HG03135 (cell line): ENCODE results near the gene MMP15.
"Not testable (repeated sequence)": the region's sequence is repeated elsewhere in the genome, so short reads cannot be mapped to it uniquely, and the experiment has no call there.

Source experiments
- ATAC-seq: cut with Tn5 transposase; IDR thresholded peaks from one replicate; pipeline ENCODE4 v1.9.1; 2021; ENCODE audit warnings: mild to moderate bottlenecking, moderate library complexity; ENCODE audit not compliant: unreplicated experiment

MMP15 gene

DNA sequence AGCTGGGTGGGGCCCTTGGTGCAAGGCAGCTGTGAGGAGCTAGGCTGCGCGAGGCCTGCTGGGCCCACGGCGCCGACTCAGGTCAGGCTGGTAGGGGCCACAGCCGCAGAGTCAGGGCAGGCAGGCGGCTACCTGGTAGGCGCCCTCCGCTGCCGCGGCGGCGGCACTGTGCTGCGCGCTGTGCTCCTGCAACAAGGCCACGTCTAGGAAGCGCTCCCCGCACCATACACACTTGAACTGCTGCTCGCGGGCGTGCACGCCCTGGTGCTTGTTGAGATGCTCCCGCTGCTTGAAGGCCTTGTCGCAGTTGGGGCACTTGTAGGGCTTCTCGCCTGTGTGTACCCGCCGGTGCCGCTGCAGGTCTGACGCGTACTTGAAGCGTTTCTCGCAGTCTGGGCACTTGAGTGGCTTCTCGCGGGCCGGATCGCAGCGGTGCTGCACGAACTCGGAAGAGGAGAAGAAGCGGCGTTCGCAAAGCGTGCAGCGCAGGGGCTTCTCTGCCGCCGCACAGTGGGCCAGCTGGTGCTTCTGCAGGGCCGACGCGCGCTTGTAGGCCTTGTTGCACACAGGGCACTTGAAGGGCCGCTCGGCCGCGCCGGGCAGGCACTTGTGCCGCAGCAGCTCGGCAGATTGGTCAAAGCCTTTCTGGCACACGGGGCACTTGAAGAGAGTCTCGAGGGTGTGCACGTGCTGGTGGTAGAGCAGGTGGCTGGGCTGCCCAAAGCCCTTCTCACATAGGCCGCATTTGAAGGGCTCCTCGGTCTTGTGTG lies 29.0 kb upstream of the MMP15 start:
- ATAC-seq: no peak

- ATAC-seq: no peak
Observed at GRCh38 chr16:57997176-57997527, 28.4 kb upstream of the MMP15 start.

- no peak for ATAC-seq
Observed at GRCh38 chr16:57997528-57998265, 27.9 kb upstream of the MMP15 start.

- no peak for ATAC-seq
Observed at GRCh38 chr16:57998486-57998885, 27.1 kb upstream of the MMP15 start.

- ATAC-seq: no peak
Observed at GRCh38 chr16:57998992-57999365, 26.6 kb upstream of the MMP15 start.

GRCh38 chr16:57999366-57999970 lies 26.1 kb upstream of the MMP15 start:
- ATAC-seq: no peak

DNA sequence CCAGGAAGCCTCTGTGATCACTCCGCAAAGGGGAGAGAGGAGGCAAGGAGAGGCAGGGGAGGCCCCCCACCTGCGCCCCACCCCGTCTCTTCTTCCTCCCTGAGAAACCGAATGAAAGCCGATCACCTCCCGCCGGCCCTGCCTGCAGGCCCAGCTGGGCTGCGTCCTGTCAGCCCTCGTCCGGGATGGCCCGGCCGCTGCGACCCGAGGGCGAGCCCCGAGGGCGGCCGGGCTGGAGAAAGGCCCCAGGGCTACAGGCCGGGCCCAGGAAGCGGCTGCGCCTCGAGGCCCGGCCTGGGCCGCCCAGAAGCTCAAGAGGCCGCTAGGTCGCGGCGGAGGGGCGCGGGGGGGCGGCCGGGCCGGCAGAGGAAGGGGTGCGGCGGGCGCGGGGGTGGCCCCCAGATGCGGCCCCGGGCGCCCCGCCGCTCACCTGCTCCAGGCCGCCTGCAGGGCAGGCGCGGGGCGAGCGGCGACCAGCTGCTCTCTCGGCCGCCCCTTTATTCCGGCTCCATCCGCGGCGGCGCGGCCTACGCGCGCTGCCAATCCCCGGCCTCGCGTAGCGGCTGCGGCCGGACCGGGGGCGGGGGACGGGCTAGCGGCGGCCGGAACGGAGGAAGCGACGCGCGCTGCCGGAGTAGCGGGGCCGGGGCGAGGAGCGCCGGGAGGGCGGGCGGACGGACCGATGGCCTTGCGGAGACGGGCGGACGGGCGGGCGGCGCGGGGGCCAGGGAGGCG lies 25.4 kb upstream of the MMP15 start, which contains the start of gene ZNF319:
Gene ZNF319, minus strand, starts transcription at position 702 of the 735 bp plus-strand sequence. CDS start 2,407 bp downstream, outside the sequence.
- peak; percentile 25 for ATAC-seq

GRCh38 chr16:58000706-58001676 lies 24.6 kb upstream of the MMP15 start, which contains the start of gene USB1:
Gene USB1, plus strand, starts transcription at chr16:58001407. Its CDS starts 77 bp downstream, at chr16:58001484.
- ATAC-seq: peak; percentile 81

GRCh38 chr16:58001781-58002415 lies 23.7 kb upstream of the MMP15 start:
- no peak for ATAC-seq

DNA sequence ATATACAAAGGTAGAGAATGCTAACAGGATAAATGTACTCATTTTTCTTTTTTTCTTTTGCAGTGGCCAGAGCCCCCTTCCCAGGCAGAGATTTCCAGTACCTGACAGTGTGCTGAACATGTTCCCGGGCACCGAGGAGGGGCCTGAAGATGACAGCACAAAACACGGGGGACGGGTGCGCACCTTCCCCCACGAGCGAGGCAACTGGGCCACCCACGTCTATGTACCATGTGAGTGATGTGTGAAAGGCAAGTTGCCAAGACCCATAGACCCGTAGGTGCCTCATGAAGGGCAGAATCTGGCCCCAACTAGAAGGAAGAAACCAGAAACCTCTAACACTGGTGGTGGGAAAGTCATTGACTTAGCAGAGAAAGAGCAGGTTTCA lies 23.1 kb upstream of the MMP15 start:
- no peak for ATAC-seq

GRCh38 chr16:58002936-58003335 lies 22.6 kb upstream of the MMP15 start:
- no peak for ATAC-seq

- ATAC-seq: not testable (repeated sequence)
Observed at GRCh38 chr16:58004736-58005135, 20.8 kb upstream of the MMP15 start.

DNA sequence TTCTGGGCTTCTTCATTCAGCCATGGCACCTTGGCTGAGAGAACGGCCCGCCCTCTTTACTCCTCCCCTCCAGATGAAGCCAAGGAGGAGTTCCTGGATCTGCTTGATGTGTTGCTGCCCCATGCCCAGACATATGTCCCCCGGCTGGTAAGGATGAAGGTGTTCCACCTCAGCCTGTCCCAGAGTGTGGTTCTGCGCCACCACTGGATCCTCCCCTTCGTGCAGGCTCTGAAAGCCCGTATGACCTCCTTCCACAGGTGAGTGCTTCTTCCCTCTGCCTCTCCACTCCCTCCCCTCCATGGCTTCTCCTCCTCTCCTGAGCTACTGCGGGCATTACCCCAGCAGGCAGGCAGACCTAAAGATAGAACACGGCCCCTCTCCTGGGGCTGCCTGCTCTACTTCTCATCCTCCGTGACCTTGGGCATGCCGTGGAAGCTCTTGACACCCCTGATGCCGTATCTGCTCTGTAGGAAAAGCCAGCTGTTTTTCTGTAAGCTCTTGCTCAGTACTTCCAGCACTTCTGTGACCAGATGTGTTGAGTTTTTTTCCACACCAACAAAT lies 15.6 kb upstream of the MMP15 start:
- no peak for ATAC-seq

- no peak for ATAC-seq
Observed at GRCh38 chr16:58010886-58011285, 14.7 kb upstream of the MMP15 start.

DNA sequence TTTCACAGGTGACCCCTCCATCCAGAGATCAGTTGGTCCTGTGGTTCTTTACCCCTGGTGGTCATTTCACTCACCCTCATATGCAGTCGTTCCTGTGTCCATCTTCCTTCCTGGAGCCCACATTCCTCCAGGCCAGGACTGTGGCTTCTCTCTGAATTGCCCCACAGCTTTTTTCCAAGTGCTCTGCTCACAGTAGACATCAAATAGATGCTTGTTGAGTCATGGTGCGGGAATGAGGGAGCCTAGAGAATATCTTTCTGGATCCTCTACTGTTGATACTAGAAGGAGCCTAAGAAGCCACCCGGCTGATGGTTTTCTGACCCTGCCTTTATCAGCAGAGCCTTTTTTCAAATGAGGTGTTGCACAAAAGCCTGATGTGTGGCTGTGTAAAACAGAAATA lies 13.9 kb upstream of the MMP15 start:
- ATAC-seq: no peak

DNA sequence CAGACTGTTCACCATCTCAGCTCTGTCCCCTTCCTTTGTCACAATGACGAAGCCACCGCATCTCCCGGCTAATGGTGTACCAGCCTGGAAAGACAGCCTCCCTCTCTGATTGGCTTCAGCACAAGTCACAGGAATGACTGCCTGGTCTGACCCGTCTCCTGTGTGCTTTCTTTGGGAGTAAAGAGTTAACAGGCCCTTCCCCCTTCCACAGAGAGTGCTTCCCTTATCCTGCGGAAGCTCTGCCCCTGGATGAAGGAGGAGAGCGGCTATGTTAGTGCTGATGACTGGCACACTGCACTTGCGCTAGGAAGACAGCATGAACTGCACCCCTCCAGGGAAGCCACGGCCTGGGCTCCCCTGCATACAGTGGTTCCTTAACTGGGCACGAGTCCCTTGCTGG lies 13.1 kb upstream of the MMP15 start:
- ATAC-seq: no peak

DNA sequence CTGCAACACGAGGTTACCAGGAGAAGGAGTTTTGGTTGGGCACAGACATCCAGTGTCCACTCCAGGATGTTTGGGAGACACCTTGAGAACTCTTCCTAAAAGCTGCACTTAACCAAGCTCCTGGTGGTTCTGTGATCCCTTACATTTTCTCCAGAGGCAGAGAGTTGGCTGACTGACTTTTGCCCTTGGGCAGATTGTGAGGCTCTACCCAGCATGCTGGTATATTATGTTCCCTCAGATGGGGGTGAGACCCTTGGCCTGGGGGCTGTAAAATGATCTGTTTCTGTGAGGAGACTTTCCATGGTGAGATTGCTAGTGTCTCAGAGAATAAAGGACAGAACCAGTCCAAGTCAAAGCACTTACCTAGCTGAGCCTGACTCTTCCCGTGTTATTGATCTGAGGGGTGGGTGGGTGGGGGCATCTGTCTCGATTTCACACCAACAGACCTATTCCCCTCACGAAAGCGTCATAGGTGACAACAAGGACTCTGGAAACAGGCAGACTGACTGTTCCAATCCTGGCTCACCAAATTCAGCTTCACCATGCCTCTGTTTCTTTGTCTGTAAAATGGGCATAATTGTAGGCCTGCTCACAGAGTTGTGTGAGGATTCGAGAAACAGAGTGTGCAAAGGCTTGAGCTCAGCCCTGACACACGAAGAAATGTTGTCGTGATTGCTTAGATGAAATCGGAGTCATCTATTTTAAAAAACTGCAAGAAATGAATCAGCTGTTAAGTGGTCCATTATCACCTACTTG lies 12.2 kb upstream of the MMP15 start:
- no peak for ATAC-seq

DNA sequence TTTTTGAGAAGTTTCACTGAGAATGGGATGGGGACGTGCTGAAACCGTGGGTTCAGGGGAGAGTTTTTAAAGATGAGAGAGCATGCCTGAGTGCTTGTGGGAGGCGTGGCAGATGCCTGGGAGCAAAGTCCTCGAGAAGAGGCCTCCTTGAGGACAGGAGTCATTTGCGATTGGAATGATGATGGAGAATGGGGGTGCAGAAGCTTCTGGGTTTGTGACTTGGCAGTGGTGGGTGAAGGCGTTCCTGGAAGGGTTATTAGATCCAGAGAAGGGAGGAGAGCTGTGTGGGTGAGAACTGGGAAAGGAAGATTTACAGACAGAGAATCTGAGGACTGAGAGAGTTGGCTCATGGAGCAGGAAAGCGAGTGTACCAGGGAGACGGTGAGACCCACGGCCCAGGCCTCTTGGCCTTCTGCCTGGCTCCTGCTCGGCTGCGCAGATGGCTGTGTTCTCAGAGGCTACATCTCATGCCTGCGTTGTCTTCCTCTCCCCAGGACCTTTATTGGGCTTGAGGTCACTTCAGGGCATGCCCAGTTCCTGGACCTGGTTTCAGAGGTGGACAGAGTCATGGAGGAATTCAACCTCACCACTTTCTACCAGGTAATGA lies 8.6 kb upstream of the MMP15 start:
- no peak for ATAC-seq
